ENCODE measurements around the gene ZFYVE28.

DNA sequence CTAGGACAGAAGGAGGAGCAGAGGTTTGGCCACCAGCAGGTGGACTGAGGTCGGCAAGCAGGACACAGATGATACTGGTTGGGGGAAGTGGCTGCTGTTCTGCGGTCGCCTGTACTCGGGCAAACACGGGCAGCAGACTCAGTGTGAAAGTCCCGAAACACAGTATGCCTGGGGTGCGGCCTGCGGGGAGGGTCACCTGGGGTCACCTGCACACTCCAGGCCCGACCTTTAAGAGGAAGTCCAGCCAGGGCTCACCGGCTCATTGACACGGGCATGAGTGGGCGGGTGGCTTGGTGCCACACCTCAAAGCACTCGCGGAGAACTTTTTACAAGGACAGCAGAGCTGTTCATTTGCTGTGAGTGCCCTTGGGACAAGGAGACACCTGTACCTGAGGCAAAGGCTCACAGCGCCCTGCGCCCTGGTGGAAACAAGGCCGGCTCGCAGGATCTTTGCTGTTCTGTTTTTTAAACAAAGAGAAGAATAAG lies 85.0 kb downstream of the ZFYVE28 start:
- TF ChIP-seq POLR2A (IDR thresholded peaks at IDR 0.05) = no peak
- TF ChIP-seq, protein P1, sequence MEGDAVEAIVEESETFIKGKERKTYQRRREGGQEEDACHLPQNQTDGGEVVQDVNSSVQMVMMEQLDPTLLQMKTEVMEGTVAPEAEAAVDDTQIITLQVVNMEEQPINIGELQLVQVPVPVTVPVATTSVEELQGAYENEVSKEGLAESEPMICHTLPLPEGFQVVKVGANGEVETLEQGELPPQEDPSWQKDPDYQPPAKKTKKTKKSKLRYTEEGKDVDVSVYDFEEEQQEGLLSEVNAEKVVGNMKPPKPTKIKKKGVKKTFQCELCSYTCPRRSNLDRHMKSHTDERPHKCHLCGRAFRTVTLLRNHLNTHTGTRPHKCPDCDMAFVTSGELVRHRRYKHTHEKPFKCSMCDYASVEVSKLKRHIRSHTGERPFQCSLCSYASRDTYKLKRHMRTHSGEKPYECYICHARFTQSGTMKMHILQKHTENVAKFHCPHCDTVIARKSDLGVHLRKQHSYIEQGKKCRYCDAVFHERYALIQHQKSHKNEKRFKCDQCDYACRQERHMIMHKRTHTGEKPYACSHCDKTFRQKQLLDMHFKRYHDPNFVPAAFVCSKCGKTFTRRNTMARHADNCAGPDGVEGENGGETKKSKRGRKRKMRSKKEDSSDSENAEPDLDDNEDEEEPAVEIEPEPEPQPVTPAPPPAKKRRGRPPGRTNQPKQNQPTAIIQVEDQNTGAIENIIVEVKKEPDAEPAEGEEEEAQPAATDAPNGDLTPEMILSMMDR (IDR thresholded peaks at IDR 0.05) = no peak

Measured in vagina (tissue), 2 donors.